HEK293T (cell line): ENCODE data around the gene DHFR.
A peak's percentile ranks its signal among the peaks of the same experiment; 100 is the strongest.
"Not testable (repeated sequence)": the region's sequence is repeated elsewhere in the genome, so short reads cannot be mapped to it uniquely, and the experiment has no call there.

ENCODE experiments used
- CTCF ChIA-PET: fragments of 350-600 bp; formaldehyde crosslinking; extraction: SDS; loops from one replicate; lab custom pipeline; 2021; ENCODE audit warnings: antibody characterized with exemption, inconsistent platforms; lab: Yijun Ruan, JAX
- POLR2A ChIA-PET: fragments of 350-600 bp; formaldehyde crosslinking; extraction: SDS; loops from one replicate; lab custom pipeline; 2020; ENCODE audit warnings: antibody characterized with exemption, inconsistent platforms; lab: Yijun Ruan, JAX
- DNase-seq: peaks from one replicate; pipeline ENCODE4 v3.0.0; 2012; ENCODE audit warnings: mixed read lengths; ENCODE audit errors: extremely low spot score
- ARNT ChIP-seq: fragments of 450-650 bp; IDR thresholded peaks from 2 replicates; pipeline ENCODE4 v1.6.1; 2017; ENCODE audit warnings: mild to moderate bottlenecking
- BHLHE40 ChIP-seq: fragments of 450-650 bp; IDR thresholded peaks from 2 replicates; pipeline ENCODE4 v1.6.1; 2016; ENCODE audit warnings: mild to moderate bottlenecking, moderate library complexity, borderline replicate concordance
- CTBP1 ChIP-seq: fragments of 450-650 bp; IDR thresholded peaks from 2 replicates; pipeline ENCODE4 v1.6.1; 2016; ENCODE audit warnings: borderline replicate concordance
- ELF4 ChIP-seq: fragments of 450-650 bp; IDR thresholded peaks from 2 replicates; pipeline ENCODE4 v1.6.1; 2017; ENCODE audit warnings: antibody characterized with exemption
- FOXA1 ChIP-seq: fragments of 450-650 bp; IDR thresholded peaks from 2 replicates; pipeline ENCODE4 v1.6.1; 2016; ENCODE audit warnings: mild to moderate bottlenecking
- FOXK2 ChIP-seq: fragments of 450-650 bp; IDR thresholded peaks from 2 replicates; pipeline ENCODE4 v1.6.1; 2016; ENCODE audit warnings: mild to moderate bottlenecking
- FOXM1 ChIP-seq: fragments of 450-650 bp; IDR thresholded peaks from 2 replicates; pipeline ENCODE4 v1.6.1; 2017; ENCODE audit warnings: mild to moderate bottlenecking, borderline replicate concordance
- HDGF ChIP-seq: fragments of 450-650 bp; IDR thresholded peaks from 2 replicates; pipeline ENCODE4 v1.6.1; 2017; ENCODE audit warnings: antibody characterized with exemption, borderline replicate concordance
- L3MBTL2 ChIP-seq: fragments of 450-650 bp; conservative IDR thresholded peaks from 2 replicates; pipeline ENCODE4 v1.6.1; 2016; ENCODE audit warnings: mild to moderate bottlenecking
- LEF1 ChIP-seq: fragments of 450-650 bp; IDR thresholded peaks from 2 replicates; pipeline ENCODE4 v1.6.1; 2017; ENCODE audit warnings: mild to moderate bottlenecking, borderline replicate concordance
- NFRKB ChIP-seq: fragments of 450-650 bp; IDR thresholded peaks from 2 replicates; pipeline ENCODE4 v1.6.1; 2016; ENCODE audit warnings: mild to moderate bottlenecking, moderate library complexity
- SP1 ChIP-seq: fragments of 450-650 bp; IDR thresholded peaks from 2 replicates; pipeline ENCODE4 v1.6.1; 2017
- SUZ12 ChIP-seq: fragments of 450-650 bp; IDR thresholded peaks from 2 replicates; pipeline ENCODE4 v1.6.1; 2016; ENCODE audit warnings: mild to moderate bottlenecking
- TARDBP ChIP-seq: fragments of 450-650 bp; IDR thresholded peaks from 2 replicates; pipeline ENCODE4 v1.6.1; 2016
- ZNF384 ChIP-seq: fragments of 450-650 bp; IDR thresholded peaks from 2 replicates; pipeline ENCODE4 v1.6.1; 2016
- TF ChIP-seq, protein P1 (sequence below): fragments of 450-650 bp; IDR thresholded peaks from 2 replicates; pipeline ENCODE4 v1.6.1; 2016

The DHFR gene

DNA sequence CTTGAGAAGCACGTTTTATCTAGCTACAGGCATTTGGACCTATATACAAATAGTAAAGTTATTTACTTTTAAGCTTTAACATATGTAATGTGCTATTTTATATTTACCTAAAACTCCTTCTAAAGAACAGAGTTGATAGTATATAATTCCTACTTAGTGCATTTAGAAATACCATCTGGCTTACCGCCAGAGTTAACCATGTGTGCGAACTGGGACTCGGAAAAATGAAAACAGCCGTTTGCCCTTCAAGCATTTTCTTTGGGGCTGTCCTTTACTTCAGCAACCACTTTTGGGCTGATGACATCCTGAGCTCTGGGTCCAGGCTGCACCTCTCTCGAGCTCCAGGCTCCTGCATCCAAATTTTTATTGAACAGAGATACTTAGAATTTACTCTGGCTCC is 21.9 kb upstream of the DHFR start:
- ChIA-PET POLR2A (no interaction called here), CTCF (no interaction called here)
- DNase-seq: no peak
- TF ChIP-seq SP1: no peak
- TF ChIP-seq ARNT: no peak
- no peak for TF ChIP-seq L3MBTL2
- TF ChIP-seq, protein P1, sequence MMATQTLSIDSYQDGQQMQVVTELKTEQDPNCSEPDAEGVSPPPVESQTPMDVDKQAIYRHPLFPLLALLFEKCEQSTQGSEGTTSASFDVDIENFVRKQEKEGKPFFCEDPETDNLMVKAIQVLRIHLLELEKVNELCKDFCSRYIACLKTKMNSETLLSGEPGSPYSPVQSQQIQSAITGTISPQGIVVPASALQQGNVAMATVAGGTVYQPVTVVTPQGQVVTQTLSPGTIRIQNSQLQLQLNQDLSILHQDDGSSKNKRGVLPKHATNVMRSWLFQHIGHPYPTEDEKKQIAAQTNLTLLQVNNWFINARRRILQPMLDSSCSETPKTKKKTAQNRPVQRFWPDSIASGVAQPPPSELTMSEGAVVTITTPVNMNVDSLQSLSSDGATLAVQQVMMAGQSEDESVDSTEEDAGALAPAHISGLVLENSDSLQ: no peak
- no peak for TF ChIP-seq FOXA1
- no peak for TF ChIP-seq NFRKB
- TF ChIP-seq TARDBP: no peak
- no peak for TF ChIP-seq SUZ12
- no peak for TF ChIP-seq CTBP1
- no peak for TF ChIP-seq ZNF384
- TF ChIP-seq BHLHE40: no peak

DNA sequence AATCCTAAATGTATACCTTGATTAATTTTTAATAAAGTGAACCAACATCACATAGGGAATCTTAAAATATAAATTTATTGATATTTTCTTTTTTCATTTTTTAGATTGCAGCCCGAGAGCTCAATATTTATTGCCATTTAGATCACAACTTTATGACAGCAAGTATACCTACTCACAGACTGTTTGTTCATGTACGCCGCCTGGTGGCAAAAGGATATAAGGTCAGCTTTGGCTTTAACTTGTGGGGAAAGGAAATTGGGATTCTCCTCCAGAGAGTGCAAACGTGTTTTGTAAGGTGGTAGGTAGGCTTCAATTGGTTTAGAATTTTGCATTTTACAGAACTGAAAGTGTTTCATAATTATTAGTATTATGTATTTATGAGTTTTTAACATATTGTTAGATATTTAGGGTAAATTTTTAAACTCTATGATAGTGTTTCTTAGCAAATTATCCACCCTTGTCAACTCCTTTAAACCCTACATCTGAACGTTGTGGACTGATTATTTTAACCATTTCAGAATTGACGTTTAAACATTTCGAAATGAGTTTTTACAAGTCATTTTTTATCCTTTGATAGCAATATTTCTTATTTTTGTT is 17.5 kb upstream of the DHFR start:
- DNase-seq: peak; percentile 66
- TF ChIP-seq FOXK2 (no peak), ELF4 (no peak)
- TF ChIP-seq, protein P1: 0 out of 2 replicates have a peak, but pooled peaks have one; percentile 4
- ChIA-PET POLR2A (no interaction called here), CTCF (interaction anchor here (0.7 to 1.3 kb wide), 8 partner anchors 8 to 533 kb away, joined by 3 to 7 read pairs (median 3); no protein-coding TSS in a partner anchor)

DNA sequence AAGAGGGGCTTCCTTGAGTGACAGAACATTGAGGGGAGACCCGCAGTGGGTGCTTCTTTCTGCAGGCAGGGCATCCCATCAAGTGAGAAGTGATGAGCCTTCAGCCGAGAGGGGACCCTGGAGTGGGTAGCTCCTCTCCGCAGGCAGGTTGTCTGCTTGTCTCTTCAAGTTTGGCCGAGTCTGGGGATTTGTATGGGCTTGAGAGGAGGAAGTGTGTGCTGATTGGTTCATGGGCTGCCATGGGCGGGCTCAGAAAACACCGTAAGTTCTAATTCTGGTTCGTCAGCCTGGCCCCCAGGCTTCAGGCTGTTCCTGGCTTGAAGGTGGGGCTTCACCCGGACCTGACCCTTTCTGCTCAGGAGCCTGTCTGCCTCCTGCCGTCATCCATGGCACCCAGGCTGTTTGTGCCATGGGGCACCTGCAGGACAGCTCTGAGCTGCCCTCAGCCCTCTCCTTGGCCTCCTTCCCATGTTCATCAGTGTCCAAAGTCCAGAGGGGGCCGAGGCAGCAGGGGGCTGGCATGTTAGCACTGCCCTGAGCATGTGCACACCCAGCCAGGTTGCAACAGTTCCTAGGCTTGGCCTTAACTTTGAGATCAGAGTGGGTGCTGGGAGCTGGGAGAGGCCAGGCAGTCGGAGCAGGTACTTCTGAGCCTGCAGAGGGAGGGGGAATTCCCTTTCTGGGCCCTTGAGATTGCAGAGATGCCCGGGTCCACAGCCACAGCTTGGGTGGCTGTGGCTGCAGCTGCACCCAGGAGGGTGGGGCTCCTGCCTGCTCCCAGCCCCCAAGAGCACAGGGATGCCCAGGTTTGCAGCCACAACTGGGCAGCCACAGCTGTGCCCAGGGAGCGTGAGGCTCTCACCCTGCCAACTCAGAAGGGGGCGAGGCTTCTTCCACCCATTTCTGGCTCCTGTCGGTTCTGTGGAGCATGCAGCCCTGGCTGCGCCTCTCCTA is 13.5 kb upstream of the DHFR start:
- ChIA-PET POLR2A (no interaction called here), CTCF (interaction anchor here (0.9 kb wide), 1 partner anchor 11 kb away, joined by 4 read pairs; no protein-coding TSS in a partner anchor)
- no peak for DNase-seq

DNA sequence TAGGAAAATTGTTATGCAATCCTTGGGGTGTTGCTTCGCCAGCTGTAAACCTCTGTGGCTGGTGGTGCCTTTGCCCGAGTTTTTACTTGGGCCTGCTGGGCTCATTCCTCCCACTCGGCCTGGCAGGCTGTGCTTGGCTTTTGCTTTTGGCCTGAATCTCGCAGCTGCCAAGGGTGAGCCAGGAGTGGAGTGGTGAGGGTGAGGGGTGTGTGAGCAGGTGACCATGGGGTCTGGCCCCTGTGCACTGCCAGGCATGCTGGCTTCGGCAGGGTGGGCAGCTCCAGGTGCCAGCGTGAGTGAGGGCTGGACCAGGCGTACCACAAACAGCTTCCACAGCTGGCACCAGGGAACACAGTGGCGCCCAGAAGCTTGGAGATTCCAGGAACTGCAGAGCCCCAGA is 12.6 kb upstream of the DHFR start:
- DNase-seq: no peak
- ChIA-PET CTCF (interaction anchor here (0.9 kb wide), 1 partner anchor 10 kb away, joined by 4 read pairs; no protein-coding TSS in a partner anchor), POLR2A (interaction anchor here (1.9 kb wide), 1 partner anchor 180 kb away, joined by 5 read pairs; the partner anchor contains the start of gene FAM151B)
- TF ChIP-seq FOXM1 (no peak), FOXA1 (no peak)

More for the DNA sequence above, 13.5 kb upstream of the DHFR start:
- TF ChIP-seq CTBP1: no peak
- TF ChIP-seq NFRKB: no peak
- TF ChIP-seq HDGF: no peak
- TF ChIP-seq LEF1: no peak
- TF ChIP-seq FOXM1: no peak
- TF ChIP-seq SP1: no peak
- no peak for TF ChIP-seq L3MBTL2
- no peak for TF ChIP-seq TARDBP
- TF ChIP-seq FOXA1: no peak
- TF ChIP-seq, protein P1: no peak

DNA sequence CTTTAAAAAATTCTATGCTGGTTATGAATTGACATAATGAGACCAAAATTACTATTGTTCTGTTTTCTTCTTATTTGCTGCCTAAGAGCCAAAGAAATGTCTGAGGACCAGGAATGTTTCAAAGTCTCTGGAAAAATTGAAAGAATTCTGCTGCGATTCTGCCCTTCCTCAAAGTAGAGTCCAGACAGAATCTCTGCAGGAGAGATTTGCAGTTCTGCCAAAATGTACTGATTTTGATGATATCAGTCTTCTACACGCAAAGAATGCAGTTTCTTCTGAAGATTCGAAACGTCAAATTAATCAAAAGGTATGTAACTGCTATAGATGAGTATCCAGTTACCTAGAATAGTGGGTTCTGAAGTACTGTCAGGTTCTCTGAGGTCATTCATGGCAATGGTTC is 10.3 kb upstream of the DHFR start:
- POLR2A ChIA-PET: interaction anchor here (0.8 kb wide), 1 partner anchor 10 kb away, joined by 3 read pairs; the partner anchor contains the start of genes DHFR and MSH3
- DNase-seq: no peak
- CTCF ChIA-PET: interaction anchor here (0.6 to 1.3 kb wide), 2 partner anchors 9 to 177 kb away, joined by 3 read pairs; no protein-coding TSS in a partner anchor
- TF ChIP-seq HDGF (no peak), SUZ12 (no peak), SP1 (no peak), FOXK2 (no peak), FOXA1 (no peak), LEF1 (no peak), TARDBP (no peak), NFRKB (no peak), CTBP1 (no peak), FOXM1 (no peak), BHLHE40 (no peak), ARNT (no peak), ELF4 (no peak), L3MBTL2 (no peak), ZNF384 (no peak)
- TF ChIP-seq, protein P1: no peak

DNA sequence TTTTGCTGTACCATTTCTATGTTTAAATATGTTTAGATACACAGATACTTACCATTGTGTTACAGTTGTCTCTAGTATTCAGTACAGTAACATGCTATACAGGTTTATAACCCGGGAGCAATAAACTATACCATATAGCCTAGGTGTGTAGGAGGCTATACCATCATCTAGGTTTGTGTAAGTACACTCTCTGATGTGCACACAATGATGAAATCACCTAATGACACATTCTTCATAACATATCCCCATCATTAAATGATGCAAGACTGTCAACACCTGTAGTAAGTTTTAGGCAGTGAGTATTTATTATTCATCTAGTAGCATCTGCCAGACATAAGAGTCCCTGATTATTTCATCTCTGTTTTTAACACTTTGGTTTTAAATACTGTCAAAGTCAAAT is 7.3 kb upstream of the DHFR start:
- CTCF ChIA-PET: no interaction called here
- DNase-seq: no peak
- no peak for TF ChIP-seq L3MBTL2
- TF ChIP-seq LEF1: no peak
- no peak for TF ChIP-seq ZNF384
- no peak for TF ChIP-seq SP1
- TF ChIP-seq CTBP1: no peak
- no peak for TF ChIP-seq FOXK2
- TF ChIP-seq TARDBP: no peak
- no peak for TF ChIP-seq FOXM1
- no peak for TF ChIP-seq FOXA1
- TF ChIP-seq SUZ12: no peak
- TF ChIP-seq ELF4: no peak
- no peak for TF ChIP-seq NFRKB
- TF ChIP-seq, protein P1: no peak
- no peak for TF ChIP-seq ARNT
- TF ChIP-seq BHLHE40: no peak
- POLR2A ChIA-PET: no interaction called here

DNA sequence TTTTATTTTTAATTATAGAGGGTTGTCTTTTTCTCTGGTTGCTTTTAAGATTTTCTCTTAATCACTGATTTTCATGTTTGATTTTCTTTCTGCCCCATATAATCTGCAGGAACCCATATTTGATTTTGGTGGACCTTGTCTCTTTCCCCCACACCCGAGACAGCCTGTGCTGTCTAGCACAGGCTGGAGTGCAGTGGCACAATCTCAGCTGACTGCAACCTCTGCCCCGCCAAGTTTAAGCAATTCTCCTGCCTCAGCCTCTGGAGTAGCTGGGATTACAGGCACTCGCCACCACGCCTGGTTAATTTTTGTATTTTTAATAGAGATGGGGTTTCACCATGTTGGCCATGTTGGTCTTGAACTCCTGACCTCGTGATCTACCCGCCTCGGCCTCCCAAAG is 5.9 kb upstream of the DHFR start:
- POLR2A ChIA-PET, DNase-seq, CTCF ChIA-PET: not testable (repeated sequence)
